ENCODE measurements around the gene KIRREL3.

Gene KIRREL3

GRCh38 chr11:126949066-126949891, 51.3 kb downstream of the KIRREL3 start:
- no peak for DNase-seq

- no peak for DNase-seq
Measured at GRCh38 chr11:126948563-126948962, 52.0 kb downstream of the KIRREL3 start.

GRCh38 chr11:126945319-126945718, 55.3 kb downstream of the KIRREL3 start:
- no peak for DNase-seq

GRCh38 chr11:126943316-126943715, 57.3 kb downstream of the KIRREL3 start:
- DNase-seq = no peak

GRCh38 chr11:126942146-126942545, 58.4 kb downstream of the KIRREL3 start:
- no peak for DNase-seq

GRCh38 chr11:126939552-126939951, 61.0 kb downstream of the KIRREL3 start:
- DNase-seq = no peak

GRCh38 chr11:126938718-126939117, 61.9 kb downstream of the KIRREL3 start:
- no peak for DNase-seq

GRCh38 chr11:126930091-126930841, 70.3 kb downstream of the KIRREL3 start:
- DNase-seq = no peak

GRCh38 chr11:126929179-126930061, 71.2 kb downstream of the KIRREL3 start:
- no peak for DNase-seq

- no peak for DNase-seq
Measured at GRCh38 chr11:126927623-126928022, 72.9 kb downstream of the KIRREL3 start.

- DNase-seq = no peak
Measured at GRCh38 chr11:126926376-126926791, 74.2 kb downstream of the KIRREL3 start.

- DNase-seq = no peak
Measured at GRCh38 chr11:126925321-126926093, 75.1 kb downstream of the KIRREL3 start.

- no peak for DNase-seq
Measured at GRCh38 chr11:126924376-126925040, 76.1 kb downstream of the KIRREL3 start.

GRCh38 chr11:126920833-126921232, 79.7 kb downstream of the KIRREL3 start:
- no peak for DNase-seq

- no peak for DNase-seq
Measured at GRCh38 chr11:126919147-126919823, 81.3 kb downstream of the KIRREL3 start.

- DNase-seq = no peak
Measured at GRCh38 chr11:126918556-126918955, 82.0 kb downstream of the KIRREL3 start.

- no peak for DNase-seq
Measured at GRCh38 chr11:126917531-126918204, 82.9 kb downstream of the KIRREL3 start.

GRCh38 chr11:126915430-126915829, 85.1 kb downstream of the KIRREL3 start:
- no peak for DNase-seq

- DNase-seq = no peak
Measured at GRCh38 chr11:126914941-126915340, 85.6 kb downstream of the KIRREL3 start.

GRCh38 chr11:126914166-126914565, 86.4 kb downstream of the KIRREL3 start:
- no peak for DNase-seq
